H1 (cell line): Measurements from ENCODE around the gene BCKDHA.

Experiments used
- CBX5 ChIP-seq: fragments of 300-800, 300-1000 bp; sonication (generic); IDR thresholded peaks from 2 replicates; pipeline ENCODE4 v1.7.1; 2016; ENCODE audit warnings: antibody characterized with exemption, low read length, low read depth
- EP300 ChIP-seq, 2 experiments: IDR thresholded peaks; 1 replicate in 1 of 2; 2 replicates in 1 of 2; pipeline ENCODE4 v1.6.1; 2011 to 2012; ENCODE audit warnings: low read depth in 2 of 2, low read length in 2 of 2, mild to moderate bottlenecking in 2 of 2, borderline replicate concordance in 1 of 2, inconsistent platforms in 1 of 2, moderate library complexity in 1 of 2
- FOSL1 ChIP-seq: IDR thresholded peaks from 2 replicates; pipeline ENCODE4 v1.6.1; 2011; ENCODE audit warnings: mild to moderate bottlenecking, low read depth, low read length, moderate library complexity; ENCODE audit not compliant: insufficient read depth
- GABPA ChIP-seq: IDR thresholded peaks from 2 replicates; pipeline ENCODE4 v1.6.1; 2011; ENCODE audit warnings: mild to moderate bottlenecking, low read length, moderate library complexity, borderline replicate concordance; ENCODE audit not compliant: insufficient read depth
- POLR2A ChIP-seq, 2 experiments: IDR thresholded peaks; 1 replicate in 1 of 2; 2 replicates in 1 of 2; pipeline ENCODE4 v1.6.1; 2011; ENCODE audit warnings: low read depth in 2 of 2, low read length in 2 of 2, mild to moderate bottlenecking in 2 of 2; ENCODE audit errors: control extremely low read depth in 1 of 2
- TAF1 ChIP-seq: IDR thresholded peaks from 2 replicates; pipeline ENCODE4 v1.6.1; 2011; ENCODE audit warnings: mild to moderate bottlenecking, low read depth, low read length
- YY1 ChIP-seq: IDR thresholded peaks from 2 replicates; pipeline ENCODE4 v1.6.1; 2011; ENCODE audit warnings: low read depth, mild to moderate bottlenecking, low read length

DNA sequence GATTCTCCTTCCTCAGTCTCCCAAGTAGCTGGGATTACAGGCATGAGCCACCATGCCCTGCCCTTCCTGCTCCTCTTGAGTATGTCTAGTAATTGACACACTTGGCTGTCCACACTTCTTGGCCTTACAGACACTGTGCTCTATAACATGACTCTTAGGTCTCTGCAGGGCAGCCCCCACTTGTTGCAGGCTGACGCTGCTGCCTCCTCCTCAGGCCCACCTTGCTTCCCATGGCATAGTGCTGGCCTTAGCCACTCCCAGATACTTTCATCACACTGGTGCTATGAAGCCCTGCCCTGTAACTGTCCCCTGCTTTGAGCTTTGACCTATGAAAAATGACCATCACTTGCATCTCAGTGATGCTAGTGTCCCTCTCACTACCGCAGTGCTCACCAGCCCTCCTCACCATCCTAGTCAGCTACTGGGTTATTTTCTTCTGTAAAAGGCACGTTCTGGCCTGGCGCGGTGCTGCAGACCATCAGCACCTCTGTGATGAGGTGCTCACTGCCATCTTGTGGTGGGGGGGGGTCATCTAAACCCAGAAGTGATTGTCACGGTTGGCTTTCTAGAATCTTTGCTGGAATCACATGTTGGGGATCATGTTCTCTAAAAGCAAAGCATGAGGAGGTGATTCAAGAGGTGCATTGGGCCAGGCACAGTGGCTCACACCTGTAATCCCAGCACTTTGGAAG lies 55.1 kb downstream of the BCKDHA start:
- TF ChIP-seq FOSL1 (no peak), POLR2A (IDR thresholded peaks at IDR 0.05; ENCODE audit: control extremely low read depth in 1 of 2, low read depth in 2 of 2, low read length in 2 of 2) (no peak), CBX5 (no peak), GABPA (no peak), TAF1 (no peak), YY1 (no peak), EP300 (IDR thresholded peaks at IDR 0.05; ENCODE audit: borderline replicate concordance in 1 of 2, low read depth in 2 of 2, low read length in 2 of 2) (no peak)
